HepG2 (cell line): ENCODE results near the gene ECHS1. TPM values are rescaled to one million over a fixed set of nuclear protein-coding genes. Genes with fewer than 3 reads are reported as not detected.

ENCODE experiments used
- ARID2 ChIP-seq: sonication (generic); formaldehyde crosslinking; IDR thresholded peaks from 2 replicates; pipeline ENCODE4 v1.8.1; 2022; ENCODE audit warnings: mild to moderate bottlenecking, missing genetic modification reagents, borderline replicate concordance
- BCL6 ChIP-seq: IDR thresholded peaks from 2 replicates; pipeline ENCODE4 v1.6.1; 2016; ENCODE audit warnings: missing genetic modification reagents, missing compliant biosample characterization
- E2F2 ChIP-seq: sonication (generic); formaldehyde crosslinking; IDR thresholded peaks from 2 replicates; pipeline ENCODE4 v1.4.0; 2020; ENCODE audit warnings: missing genetic modification reagents, borderline replicate concordance
- GZF1 ChIP-seq: sonication (generic); formaldehyde crosslinking; IDR thresholded peaks from 2 replicates; pipeline ENCODE4 v1.5.1; 2020; ENCODE audit warnings: mild to moderate bottlenecking, missing genetic modification reagents
- NFATC3 ChIP-seq: sonication (generic); formaldehyde crosslinking; IDR thresholded peaks from 2 replicates; pipeline ENCODE4 v1.5.1; 2020; ENCODE audit warnings: mild to moderate bottlenecking, missing genetic modification reagents
- PAF1 ChIP-seq: IDR thresholded peaks from 2 replicates; pipeline ENCODE4 v1.6.1; 2016; ENCODE audit warnings: missing genetic modification reagents, missing compliant biosample characterization
- POLR2G ChIP-seq: fragments of 200-400 bp; formaldehyde crosslinking; IDR thresholded peaks from 2 replicates; pipeline ENCODE4 v1.6.1; 2018; ENCODE audit warnings: mild to moderate bottlenecking, low read depth, low read length, moderate library complexity
- SRSF1 ChIP-seq: fragments of 200-400 bp; formaldehyde crosslinking; optimal IDR thresholded peaks from 2 replicates; pipeline ENCODE3; 2017; ENCODE audit warnings: mild to moderate bottlenecking, low read depth, low read length, moderate library complexity
- SRSF9 ChIP-seq: fragments of 200-400 bp; formaldehyde crosslinking; IDR thresholded peaks from 2 replicates; pipeline ENCODE4 v1.6.1; 2018; ENCODE audit warnings: borderline replicate concordance, mild to moderate bottlenecking, low read depth, low read length; ENCODE audit not compliant: insufficient read depth, poor library complexity, severe bottlenecking
- TRIM24 ChIP-seq: sonication (generic); formaldehyde crosslinking; IDR thresholded peaks from 2 replicates; pipeline ENCODE4 v1.8.0; 2022; ENCODE audit warnings: mild to moderate bottlenecking, missing genetic modification reagents
- XRCC5 ChIP-seq: fragments of 200-400 bp; formaldehyde crosslinking; optimal IDR thresholded peaks from 2 replicates; pipeline ENCODE3; 2017; ENCODE audit warnings: mild to moderate bottlenecking, low read length
- ZHX2 ChIP-seq, 2 experiments: sonication (generic) in 1 of 2; formaldehyde crosslinking in 1 of 2; IDR thresholded peaks; 2 replicates each; pipeline versions ENCODE4 v1.6.1 to v1.9.0; 2014 to 2022; ENCODE audit warnings: antibody characterized with exemption in 1 of 2, borderline replicate concordance in 1 of 2, inconsistent platforms in 1 of 2, low read depth in 1 of 2, missing genetic modification reagents in 1 of 2
- ZNF652 ChIP-seq: IDR thresholded peaks from 2 replicates; pipeline ENCODE4 v1.6.1; 2016; ENCODE audit warnings: low read depth, borderline replicate concordance
- ZNF766 ChIP-seq: sonication (generic); formaldehyde crosslinking; IDR thresholded peaks from 2 replicates; pipeline ENCODE4 v1.5.0; 2020; ENCODE audit warnings: missing genetic modification reagents, borderline replicate concordance
- ZNF777 ChIP-seq: sonication (generic); formaldehyde crosslinking; IDR thresholded peaks from 2 replicates; pipeline ENCODE4 v1.4.0; 2020; ENCODE audit warnings: missing genetic modification reagents
- polyA plus RNA-seq, 8 experiments: library from polyadenylated mRNA; depleted of rRNA in 3 of 8; stranded (reverse) in 7 of 8; unstranded in 1 of 8; fragments of >200 nt; fragmentation: Illumina TruSeq in 4 of 8; extraction: Trizol in 4 of 8; gene quantifications; 2 replicates each; pipeline versions ENCODE4 v1.2.1 to v1.2.3, GENCODE V29; 2011 to 2016; ENCODE audit warnings: low read depth in 4 of 8, missing spikeins in 1 of 8, mixed read lengths in 1 of 8; ENCODE audit not compliant: insufficient read depth in 1 of 8
- total RNA-seq, 5 experiments: library from RNA; depleted of rRNA; stranded (reverse); fragments of >200 nt; fragmentation: Illumina TruSeq; extraction: Trizol; gene quantifications; 2 replicates each; pipeline ENCODE4 v1.2.3, GENCODE V29; 2016; ENCODE audit warnings: low read depth in 1 of 5
- TF ChIP-seq, protein P1 (sequence below): sonication (generic); formaldehyde crosslinking; IDR thresholded peaks from 2 replicates; pipeline ENCODE4 v1.5.0; 2020; ENCODE audit warnings: mild to moderate bottlenecking, low read depth, missing genetic modification reagents, borderline replicate concordance
- TF ChIP-seq, protein P2 (sequence below): sonication (generic); formaldehyde crosslinking; IDR thresholded peaks from 2 replicates; pipeline ENCODE4 v1.5.0; 2020; ENCODE audit warnings: mild to moderate bottlenecking, missing genetic modification reagents

ECHS1 gene
- total and polyA plus RNA-seq, 2 of the 13 experiments (the other 11 are each of a cell fraction or from before 2014, with no cell fraction given), result 32.7 to 195 TPM

GRCh38 chr10:133358162-133358924 lies 14.8 kb downstream of the ECHS1 start (continued):
- TF ChIP-seq E2F2 (CRISPR knock-in tag) (no peak), SRSF1 (no peak), NFATC3 (no peak), SRSF9 (no peak), XRCC5 (no peak), ZNF777 (CRISPR knock-in tag) (no peak), ARID2 (CRISPR knock-in tag) (no peak), BCL6 (CRISPR knock-in tag) (no peak; the same call in 1 of the 2 replicates), PAF1 (CRISPR knock-in tag) (no peak), TRIM24 (CRISPR knock-in tag) (no peak), POLR2G (no peak), ZHX2 (IDR thresholded peaks at IDR 0.05; ENCODE audit: low read depth) (no peak), ZHX2 (CRISPR knock-in tag; IDR thresholded peaks at IDR 0.05; ENCODE audit: borderline replicate concordance) (no peak), GZF1 (CRISPR knock-in tag) (no peak), ZNF652 (CRISPR knock-in tag) (no peak), ZNF766 (CRISPR knock-in tag) (0 out of 2 replicates have a peak, but pooled peaks have one; percentile 58)
- TF ChIP-seq, protein P1, sequence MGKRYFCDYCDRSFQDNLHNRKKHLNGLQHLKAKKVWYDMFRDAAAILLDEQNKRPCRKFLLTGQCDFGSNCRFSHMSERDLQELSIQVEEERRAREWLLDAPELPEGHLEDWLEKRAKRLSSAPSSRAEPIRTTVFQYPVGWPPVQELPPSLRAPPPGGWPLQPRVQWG (CRISPR knock-in tag), result no peak
- TF ChIP-seq, protein P2, sequence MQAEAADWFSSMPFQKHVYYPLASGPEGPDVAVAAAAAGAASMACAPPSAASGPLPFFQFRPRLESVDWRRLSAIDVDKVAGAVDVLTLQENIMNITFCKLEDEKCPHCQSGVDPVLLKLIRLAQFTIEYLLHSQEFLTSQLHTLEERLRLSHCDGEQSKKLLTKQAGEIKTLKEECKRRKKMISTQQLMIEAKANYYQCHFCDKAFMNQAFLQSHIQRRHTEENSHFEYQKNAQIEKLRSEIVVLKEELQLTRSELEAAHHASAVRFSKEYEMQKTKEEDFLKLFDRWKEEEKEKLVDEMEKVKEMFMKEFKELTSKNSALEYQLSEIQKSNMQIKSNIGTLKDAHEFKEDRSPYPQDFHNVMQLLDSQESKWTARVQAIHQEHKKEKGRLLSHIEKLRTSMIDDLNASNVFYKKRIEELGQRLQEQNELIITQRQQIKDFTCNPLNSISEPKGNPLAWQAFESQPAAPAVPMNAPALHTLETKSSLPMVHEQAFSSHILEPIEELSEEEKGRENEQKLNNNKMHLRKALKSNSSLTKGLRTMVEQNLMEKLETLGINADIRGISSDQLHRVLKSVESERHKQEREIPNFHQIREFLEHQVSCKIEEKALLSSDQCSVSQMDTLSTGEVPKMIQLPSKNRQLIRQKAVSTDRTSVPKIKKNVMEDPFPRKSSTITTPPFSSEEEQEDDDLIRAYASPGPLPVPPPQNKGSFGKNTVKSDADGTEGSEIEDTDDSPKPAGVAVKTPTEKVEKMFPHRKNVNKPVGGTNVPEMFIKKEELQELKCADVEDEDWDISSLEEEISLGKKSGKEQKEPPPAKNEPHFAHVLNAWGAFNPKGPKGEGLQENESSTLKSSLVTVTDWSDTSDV, result no peak
